BJ (cell line): ENCODE data around the gene PRXL2C. TPM values are rescaled to one million over a fixed set of nuclear protein-coding genes. Genes with fewer than 3 reads are reported as not detected.

ENCODE experiments used
- CTCF ChIA-PET: fragments of 350-600 bp; formaldehyde crosslinking; extraction: SDS; loops from one replicate; lab custom pipeline; 2021; ENCODE audit warnings: antibody characterized with exemption, inconsistent platforms; lab: Yijun Ruan, JAX
- POLR2A ChIA-PET: fragments of 300-600 bp; sonication (Branson Sonifier 250); formaldehyde crosslinking; extraction: SDS; loops from one replicate; lab custom pipeline; 2021; ENCODE audit warnings: antibody characterized with exemption; lab: Charles Lee
- DNase-seq: peaks from one replicate; pipeline ENCODE4 v3.0.0-alpha.2; 2011; ENCODE audit warnings: low read depth
- H3K27me3 ChIP-seq: 2 replicates; pipeline ENCODE4 v1.6.0; 2011; ENCODE audit warnings: low read length; ENCODE audit not compliant: control insufficient read depth, insufficient read depth
- H3K36me3 ChIP-seq: 2 replicates; pipeline ENCODE4 v1.5.1; 2011; ENCODE audit warnings: low read length; ENCODE audit not compliant: control insufficient read depth, insufficient read depth
- H3K4me3 ChIP-seq: 2 replicates; pipeline ENCODE4 v1.5.1; 2011; ENCODE audit warnings: low read depth, mild to moderate bottlenecking, control low read depth, low read length
- CTCF ChIP-seq: IDR thresholded peaks from 2 replicates; pipeline ENCODE4 v1.5.1; 2011; ENCODE audit warnings: low read depth, mild to moderate bottlenecking, control low read depth, inconsistent platforms, low read length, moderate library complexity; ENCODE audit not compliant: insufficient read depth
- polyA plus RNA-seq: library from polyadenylated mRNA; depleted of rRNA; stranded (reverse); fragments of >200 nt; gene quantifications from 2 replicates; pipeline ENCODE4 v1.2.3, GENCODE V29; 2011

The PRXL2C gene
- polyA plus RNA-seq, 1 experiment, result 10.6 TPM

GRCh38 chr9:96626912-96627311 is 28.2 kb downstream of the PRXL2C start:
- no peak overlapping the region for H3K4me3 ChIP-seq
- no peaks in the 10 kb centered on the region for H3K27me3 ChIP-seq
- H3K36me3 ChIP-seq, result no peaks in the 10 kb centered on the region
- no peak for DNase-seq
- ChIA-PET POLR2A (no interaction called here), CTCF (no interaction called here)
- no peak for TF ChIP-seq CTCF

- ChIA-PET CTCF (interaction anchor here (1.2 kb wide), 1 partner anchor 10 kb away, joined by 4 read pairs; no protein-coding TSS in a partner anchor), POLR2A (no interaction called here)
- H3K27me3 ChIP-seq, result no peaks in the 10 kb centered on the region
- H3K4me3 ChIP-seq, result no peak overlapping the region
- no peak for TF ChIP-seq CTCF
- DNase-seq, result no peak
- H3K36me3 ChIP-seq, result no peaks in the 10 kb centered on the region
These were observed 33.5 kb downstream of the PRXL2C start for GRCh38 chr9:96621618-96622017.

GRCh38 chr9:96620832-96621269 is 34.3 kb downstream of the PRXL2C start:
- no peaks in the 10 kb centered on the region for H3K27me3 ChIP-seq
- ChIA-PET CTCF (interaction anchor here (1.2 kb wide), 2 partner anchors 11 to 293 kb away, joined by 3 to 4 read pairs; no protein-coding TSS in a partner anchor), POLR2A (no interaction called here)
- no peak overlapping the region for H3K4me3 ChIP-seq
- H3K36me3 ChIP-seq, result no peaks in the 10 kb centered on the region
- DNase-seq, result no peak
- TF ChIP-seq CTCF, result no peak

GRCh38 chr9:96620181-96620514 is 35.0 kb downstream of the PRXL2C start:
- H3K4me3 ChIP-seq, result peak overlapping the region; percentile 77
- CTCF ChIA-PET, result interaction anchor here (1.2 to 1.3 kb wide), 2 partner anchors 12 to 292 kb away, joined by 3 read pairs; no protein-coding TSS in a partner anchor
- POLR2A ChIA-PET, result no interaction called here
- TF ChIP-seq CTCF, result no peak
- H3K27me3 ChIP-seq, result no peaks in the 10 kb centered on the region
- H3K36me3 ChIP-seq, result no peaks in the 10 kb centered on the region
- no peak for DNase-seq

GRCh38 chr9:96619491-96620180 is 35.5 kb downstream of the PRXL2C start, which contains the start of gene CDC14B:
CDC14B (minus strand) TSS chr9:96619843; CDS start chr9:96619378, 465 bp downstream.
- Histone ChIP-seq H3K36me3 (no peaks in the 10 kb centered on the region), H3K27me3 (no peaks in the 10 kb centered on the region), H3K4me3 (peak within 1 kb of the TSS; percentile 77)
- CTCF ChIA-PET, result interaction anchor here (1.0 to 1.3 kb wide), 2 partner anchors 12 to 53 kb away, joined by 3 to 4 read pairs; no protein-coding TSS in a partner anchor
- POLR2A ChIA-PET, result no interaction called here
- no peak for TF ChIP-seq CTCF
- no peak for DNase-seq
